GM20000 (cell line): Measurements from ENCODE around the gene ENAH.
"Not testable (repeated sequence)": the region's sequence is repeated elsewhere in the genome, so short reads cannot be mapped to it uniquely, and the experiment has no call there.

Source experiments
- DNase-seq: peaks from one replicate; pipeline ENCODE4 v3.0.0; 2012; ENCODE audit warnings: low spot score
- TF ChIP-seq, protein P1 (sequence below): IDR thresholded peaks from 2 replicates; pipeline ENCODE4 v1.5.1; 2012; ENCODE audit warnings: mild to moderate bottlenecking, control low read depth; ENCODE audit errors: extremely low read depth, missing control alignments

ENAH gene

GRCh38 chr1:225627304-225627947, 25.5 kb downstream of the ENAH start:
- TF ChIP-seq, protein P1, sequence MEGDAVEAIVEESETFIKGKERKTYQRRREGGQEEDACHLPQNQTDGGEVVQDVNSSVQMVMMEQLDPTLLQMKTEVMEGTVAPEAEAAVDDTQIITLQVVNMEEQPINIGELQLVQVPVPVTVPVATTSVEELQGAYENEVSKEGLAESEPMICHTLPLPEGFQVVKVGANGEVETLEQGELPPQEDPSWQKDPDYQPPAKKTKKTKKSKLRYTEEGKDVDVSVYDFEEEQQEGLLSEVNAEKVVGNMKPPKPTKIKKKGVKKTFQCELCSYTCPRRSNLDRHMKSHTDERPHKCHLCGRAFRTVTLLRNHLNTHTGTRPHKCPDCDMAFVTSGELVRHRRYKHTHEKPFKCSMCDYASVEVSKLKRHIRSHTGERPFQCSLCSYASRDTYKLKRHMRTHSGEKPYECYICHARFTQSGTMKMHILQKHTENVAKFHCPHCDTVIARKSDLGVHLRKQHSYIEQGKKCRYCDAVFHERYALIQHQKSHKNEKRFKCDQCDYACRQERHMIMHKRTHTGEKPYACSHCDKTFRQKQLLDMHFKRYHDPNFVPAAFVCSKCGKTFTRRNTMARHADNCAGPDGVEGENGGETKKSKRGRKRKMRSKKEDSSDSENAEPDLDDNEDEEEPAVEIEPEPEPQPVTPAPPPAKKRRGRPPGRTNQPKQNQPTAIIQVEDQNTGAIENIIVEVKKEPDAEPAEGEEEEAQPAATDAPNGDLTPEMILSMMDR: no peak
- DNase-seq: no peak

- TF ChIP-seq, protein P1: no peak
- DNase-seq: no peak
These were observed 26.2 kb downstream of the ENAH start for GRCh38 chr1:225626698-225627097.

DNA sequence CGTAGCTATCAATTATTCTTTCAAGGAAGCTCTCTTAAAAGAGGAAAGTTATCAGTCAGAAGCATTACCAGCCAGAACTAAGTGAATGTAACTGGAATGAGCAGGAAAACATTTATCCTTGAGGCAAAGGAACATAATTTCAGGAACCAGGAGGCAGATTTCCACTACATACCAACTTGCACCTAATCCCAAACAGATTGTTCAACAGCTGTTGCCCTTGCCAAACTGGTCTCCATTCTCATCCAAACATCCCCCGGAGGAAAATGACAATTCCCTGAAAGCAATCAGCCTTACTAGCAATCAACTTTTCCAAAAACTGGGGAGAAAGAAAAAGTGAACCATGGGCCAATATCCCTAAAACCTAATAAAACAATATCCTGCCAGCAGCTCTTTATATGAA, 35.0 kb downstream of the ENAH start:
- TF ChIP-seq, protein P1: no peak
- no peak for DNase-seq

DNA sequence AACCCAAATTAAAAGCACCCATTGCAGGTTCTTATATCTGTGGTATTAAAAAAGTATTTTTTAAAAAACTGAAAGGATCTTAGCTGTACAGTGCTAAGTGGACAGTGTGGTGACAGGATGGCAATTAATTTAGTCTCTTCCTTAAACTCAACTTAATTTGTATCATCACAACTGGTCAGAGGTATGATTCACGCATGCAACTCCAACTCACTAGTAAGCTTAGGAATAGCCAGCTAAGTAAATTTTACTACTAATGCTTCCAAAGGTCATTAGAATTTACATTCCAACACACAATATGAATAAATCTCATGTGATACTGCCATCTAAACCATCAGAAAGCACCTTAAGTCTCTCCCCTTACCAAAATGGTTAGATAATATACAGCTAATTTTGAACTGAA, 35.4 kb downstream of the ENAH start:
- no peak for DNase-seq
- TF ChIP-seq, protein P1: no peak

DNA sequence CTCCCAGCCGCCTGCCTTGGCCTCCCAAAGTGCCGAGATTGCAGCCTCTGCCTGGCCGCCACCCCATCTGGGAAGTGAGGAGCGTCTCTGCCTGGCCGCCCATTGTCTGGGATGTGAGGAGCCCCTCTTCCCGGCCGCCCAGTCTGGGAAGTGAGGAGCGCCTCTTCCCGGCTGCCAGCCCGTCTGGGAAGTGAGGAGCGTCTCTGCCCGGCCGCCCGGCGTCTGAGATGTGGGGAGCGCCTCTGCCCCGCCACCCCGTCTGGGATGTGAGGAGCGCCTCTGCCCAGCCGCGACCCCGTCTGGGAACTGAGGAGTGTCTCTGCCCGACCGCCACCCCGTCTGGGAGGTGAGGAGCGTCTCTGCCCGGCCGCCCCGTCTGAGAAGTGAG, 37.5 kb downstream of the ENAH start:
- not testable (repeated sequence) for DNase-seq

DNA sequence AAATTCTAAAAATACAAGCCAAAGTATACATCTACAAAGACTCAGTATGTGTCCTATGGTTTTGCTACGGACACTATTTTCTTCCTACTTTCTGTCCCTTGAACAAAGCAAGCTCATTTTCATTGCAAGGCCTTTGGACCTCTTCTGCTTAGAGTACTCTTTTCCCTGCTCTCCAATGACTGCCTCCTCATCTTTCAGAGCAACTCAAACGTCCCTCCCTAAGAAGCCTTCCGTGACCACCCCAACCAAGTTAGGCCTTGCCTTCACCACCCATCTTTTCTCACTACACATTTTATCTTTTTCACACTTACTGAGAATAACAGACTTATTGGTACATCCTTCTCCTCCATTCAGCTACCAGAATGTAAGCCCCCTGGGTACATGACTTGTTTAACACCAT, 39.9 kb downstream of the ENAH start:
- DNase-seq: no peak
- TF ChIP-seq, protein P1: no peak

DNA sequence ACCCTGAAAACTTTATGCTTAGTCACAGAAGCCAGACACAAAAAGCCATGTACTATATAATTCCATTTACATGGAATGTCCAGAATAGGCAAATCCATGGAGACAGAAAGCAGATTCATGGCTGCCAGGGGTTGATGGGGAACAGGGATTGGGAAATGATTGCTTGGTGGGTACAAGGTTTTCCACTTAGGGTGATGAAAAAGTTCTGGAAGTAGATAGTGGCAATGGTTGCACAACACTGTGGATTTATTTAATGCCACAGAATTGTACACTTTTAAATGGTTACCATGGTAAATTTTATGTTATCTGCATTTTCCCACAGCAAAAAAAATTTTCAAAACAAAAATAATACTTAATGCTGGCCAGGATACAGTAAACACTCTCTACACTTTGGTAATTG, 40.6 kb downstream of the ENAH start:
- no peak for DNase-seq
- TF ChIP-seq, protein P1: no peak

DNA sequence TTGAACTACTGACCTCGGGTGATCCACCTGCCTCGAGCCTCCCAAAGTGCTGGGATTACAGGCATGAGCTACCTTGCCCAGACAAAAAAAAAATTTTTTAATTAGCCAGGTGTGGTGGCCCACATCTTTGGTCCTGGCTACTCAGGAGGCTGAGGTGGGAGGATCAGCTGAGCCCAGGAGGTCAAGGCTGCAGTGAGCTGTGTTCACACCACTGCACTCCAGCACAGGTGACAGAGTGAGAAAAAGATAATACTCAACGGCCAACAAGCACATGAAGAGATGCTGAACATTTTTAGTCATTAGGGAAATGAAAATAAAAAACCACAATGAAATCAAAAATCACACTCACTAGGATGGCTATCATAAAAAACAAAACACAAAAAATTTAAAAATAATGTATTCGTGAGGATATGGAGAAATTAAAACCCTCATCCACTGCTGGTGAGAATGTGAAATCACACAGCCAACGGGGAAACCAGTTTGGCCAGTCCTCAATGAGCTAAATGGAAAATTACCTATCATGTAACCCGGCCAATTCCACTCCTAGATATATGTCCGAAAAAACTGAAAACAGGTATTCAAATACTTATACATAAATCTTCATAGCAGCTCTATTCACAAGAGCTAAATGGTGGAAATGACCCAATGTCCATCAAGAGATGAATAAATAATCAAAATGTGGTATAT, 41.2 kb downstream of the ENAH start:
- DNase-seq: no peak
- TF ChIP-seq, protein P1: no peak
